Stimulated activated CD4-positive, alpha-beta T cell treated with anti-CD3 and anti-CD28 coated beads, Interleukin-2, amount 100 ng/mL, for 24 hours (primary cell): Measurements from ENCODE around the gene ST6GAL1.
"Not testable (repeated sequence)": the region's sequence is repeated elsewhere in the genome, so short reads cannot be mapped to it uniquely, and the experiment has no call there.

Experiments used
- DNase-seq, 2 donors: peaks; one replicate each; pipeline ENCODE4 v3.0.0-alpha.2; 2020

Gene ST6GAL1

GRCh38 chr3:187025254-187025655 is 94.9 kb downstream of the ST6GAL1 start:
- DNase-seq = peak; percentile 48 to 70

- DNase-seq = peak; percentile 50 to 59
Observed at GRCh38 chr3:187025656-187026316, 95.5 kb downstream of the ST6GAL1 start.

GRCh38 chr3:187026317-187026670 is 96.0 kb downstream of the ST6GAL1 start:
- DNase-seq = no peak

- DNase-seq = peak in 1 of 2 donors; percentile 60
Observed at GRCh38 chr3:187027531-187028278, 97.4 kb downstream of the ST6GAL1 start.

GRCh38 chr3:187031934-187032333 is 101.6 kb downstream of the ST6GAL1 start:
- no peak for DNase-seq

GRCh38 chr3:187036394-187036793 is 106.1 kb downstream of the ST6GAL1 start:
- DNase-seq = no peak

GRCh38 chr3:187039100-187039722 is 108.9 kb downstream of the ST6GAL1 start:
- no peak for DNase-seq

- DNase-seq = no peak
Observed at GRCh38 chr3:187039723-187040414, 109.5 kb downstream of the ST6GAL1 start.

- no peak for DNase-seq
Observed at GRCh38 chr3:187040516-187041361, 110.4 kb downstream of the ST6GAL1 start.

GRCh38 chr3:187041362-187042307 is 111.3 kb downstream of the ST6GAL1 start:
- peak in 1 of 2 donors; percentile 46 for DNase-seq

GRCh38 chr3:187042346-187042745 is 112.0 kb downstream of the ST6GAL1 start:
- DNase-seq = no peak

- DNase-seq = peak in 1 of 2 donors; percentile 16
Observed at GRCh38 chr3:187042874-187043458, 112.6 kb downstream of the ST6GAL1 start.

- peak in 1 of 2 donors; percentile 13 for DNase-seq
Observed at GRCh38 chr3:187044206-187044605, 113.9 kb downstream of the ST6GAL1 start.

GRCh38 chr3:187044867-187045552 is 114.7 kb downstream of the ST6GAL1 start:
- DNase-seq = no peak

- no peak for DNase-seq
Observed at GRCh38 chr3:187046033-187046432, 115.7 kb downstream of the ST6GAL1 start.

- DNase-seq = no peak
Observed at GRCh38 chr3:187049462-187050101, 119.3 kb downstream of the ST6GAL1 start.

- DNase-seq = no peak
Observed at GRCh38 chr3:187051066-187051465, 120.7 kb downstream of the ST6GAL1 start.

GRCh38 chr3:187051724-187052366 is 121.5 kb downstream of the ST6GAL1 start:
- DNase-seq = no peak

GRCh38 chr3:187052427-187052826 is 122.1 kb downstream of the ST6GAL1 start:
- not testable (repeated sequence) for DNase-seq
